ENCODE data around the gene LRRC27.

Gene LRRC27

GRCh38 chr10:132400547-132401151, 68.7 kb downstream of the LRRC27 start:
- TF ChIP-seq CTCF (conservative IDR thresholded peaks at IDR 0.05; ENCODE audit: low read depth, low read length): no peak
- H3K4me3 ChIP-seq (ENCODE audit: low read depth, low read length): no peak overlapping the region
- DNase-seq (ENCODE audit: low read depth): no peak

- no peak for TF ChIP-seq CTCF (conservative IDR thresholded peaks at IDR 0.05; ENCODE audit: low read depth, low read length)
- no peak overlapping the region for H3K4me3 ChIP-seq (ENCODE audit: low read depth, low read length)
- DNase-seq (ENCODE audit: low read depth): no peak
Observed at GRCh38 chr10:132401401-132402118, 69.6 kb downstream of the LRRC27 start.

- DNase-seq (ENCODE audit: low read depth): no peak
- H3K4me3 ChIP-seq (ENCODE audit: low read depth, low read length): no peak overlapping the region
- no peak for TF ChIP-seq CTCF (conservative IDR thresholded peaks at IDR 0.05; ENCODE audit: low read depth, low read length)
Observed at GRCh38 chr10:132402781-132403241, 70.8 kb downstream of the LRRC27 start.

GRCh38 chr10:132403511-132404168, 71.6 kb downstream of the LRRC27 start:
- TF ChIP-seq CTCF (conservative IDR thresholded peaks at IDR 0.05; ENCODE audit: low read depth, low read length): no peak

GRCh38 chr10:132404169-132404880, 72.3 kb downstream of the LRRC27 start:
- DNase-seq (ENCODE audit: low read depth): no peak
- TF ChIP-seq CTCF (conservative IDR thresholded peaks at IDR 0.05; ENCODE audit: low read depth, low read length): no peak
- H3K4me3 ChIP-seq (ENCODE audit: low read depth, low read length): no peak overlapping the region

More at GRCh38 chr10:132403511-132404168, 71.6 kb downstream of the LRRC27 start:
- DNase-seq (ENCODE audit: low read depth): no peak
- no peak overlapping the region for H3K4me3 ChIP-seq (ENCODE audit: low read depth, low read length)

- H3K4me3 ChIP-seq (ENCODE audit: low read depth, low read length): no peak overlapping the region
- no peak for TF ChIP-seq CTCF (conservative IDR thresholded peaks at IDR 0.05; ENCODE audit: low read depth, low read length)
- DNase-seq (ENCODE audit: low read depth): no peak
Observed at GRCh38 chr10:132404911-132405462, 73.0 kb downstream of the LRRC27 start.

Measured in choroid plexus epithelial cell (primary cell).